ENCODE results near the gene PLEK.

DNA sequence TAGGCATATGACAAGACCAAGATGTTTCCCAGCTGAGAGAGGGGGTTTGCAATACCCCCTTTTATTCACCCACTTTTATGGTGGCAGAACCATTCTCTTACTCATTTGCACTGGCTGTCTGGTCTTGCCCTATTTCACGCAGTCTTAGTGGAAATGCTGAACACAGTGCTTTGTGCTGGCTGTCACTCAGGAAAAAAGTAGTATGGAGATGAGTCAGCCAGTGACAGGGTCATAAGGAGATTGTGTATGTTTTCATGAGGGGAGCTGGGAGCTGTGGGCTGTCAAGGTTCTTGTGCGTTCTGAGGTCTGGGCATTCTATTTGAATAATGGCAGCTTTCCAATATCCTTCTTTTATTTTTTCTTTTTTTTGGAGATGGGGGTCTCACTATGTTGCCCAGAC is 34.4 kb upstream of the PLEK start:
- TF ChIP-seq CTCF (IDR thresholded peaks at IDR 0.05) = no peak
- TF ChIP-seq POLR2A (IDR thresholded peaks at IDR 0.05) = no peak
- no peak for TF ChIP-seq POLR2AphosphoS5 (IDR thresholded peaks at IDR 0.05)

All from sigmoid colon (tissue), 4 donors.